ENCODE data around the gene C2CD2.

DNA sequence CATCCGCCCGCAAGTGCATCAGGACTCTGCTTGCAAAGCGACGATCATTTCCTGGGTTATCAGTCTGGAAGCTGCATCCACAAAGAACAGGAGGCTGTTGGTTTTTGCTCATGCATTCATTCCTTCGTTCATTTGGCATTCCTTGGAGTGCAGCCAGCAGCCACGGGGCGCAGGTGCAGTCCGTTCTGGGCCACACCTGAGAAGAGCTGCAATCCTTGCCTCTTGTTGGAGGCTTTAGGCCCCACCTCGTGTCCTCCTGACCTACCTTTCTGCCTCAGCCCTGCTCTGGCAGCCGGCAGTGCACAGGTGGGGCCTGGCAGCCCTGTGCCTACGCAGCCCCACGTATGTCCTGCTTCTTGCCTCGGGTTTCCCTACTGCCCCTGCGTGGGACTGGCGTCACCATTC lies 19.6 kb upstream of the C2CD2 start:
- TF ChIP-seq GATA3 (IDR thresholded peaks at IDR 0.05; ENCODE audit: low read depth, low read length) (no peak), GATA2 (IDR thresholded peaks at IDR 0.05; ENCODE audit: low read depth, low read length) (no peak)

All from SH-SY5Y (cell line).